HG03439 (cell line): ENCODE data around the gene KIAA1671.
"Not testable (repeated sequence)": the region's sequence is repeated elsewhere in the genome, so short reads cannot be mapped to it uniquely, and the experiment has no call there.

Source experiments
- ATAC-seq: cut with Tn5 transposase; IDR thresholded peaks from one replicate; pipeline ENCODE4 v1.9.1; 2021; ENCODE audit warnings: mild to moderate bottlenecking, moderate library complexity; ENCODE audit not compliant: unreplicated experiment

KIAA1671 gene

GRCh38 chr22:25212337-25212736 is 259.8 kb downstream of the KIAA1671 start:
- ATAC-seq: no peak

GRCh38 chr22:25213221-25213620 is 260.7 kb downstream of the KIAA1671 start:
- no peak for ATAC-seq

GRCh38 chr22:25216230-25216629 is 263.7 kb downstream of the KIAA1671 start:
- ATAC-seq: no peak

GRCh38 chr22:25219211-25219689 is 266.7 kb downstream of the KIAA1671 start, which contains the start of gene CRYBB2:
TSS of gene CRYBB2 (plus strand) at chr22:25219639. CDS start at chr22:25221430, 1,791 bp downstream.
- ATAC-seq: no peak

- no peak for ATAC-seq
Observed at GRCh38 chr22:25219948-25220442, 267.5 kb downstream of the KIAA1671 start.

GRCh38 chr22:25221790-25222189 is 269.3 kb downstream of the KIAA1671 start:
- no peak for ATAC-seq

- no peak for ATAC-seq
Observed at GRCh38 chr22:25223269-25223850, 270.8 kb downstream of the KIAA1671 start.

- no peak for ATAC-seq
Observed at GRCh38 chr22:25228822-25229221, 276.3 kb downstream of the KIAA1671 start.

GRCh38 chr22:25230760-25231159 is 278.2 kb downstream of the KIAA1671 start:
- ATAC-seq: not testable (repeated sequence)

- no peak for ATAC-seq
Observed at GRCh38 chr22:25232301-25232700, 279.8 kb downstream of the KIAA1671 start.

- not testable (repeated sequence) for ATAC-seq
Observed at GRCh38 chr22:25233706-25234105, 281.2 kb downstream of the KIAA1671 start.

- ATAC-seq: no peak
Observed at GRCh38 chr22:25235547-25236290, 283.2 kb downstream of the KIAA1671 start.

GRCh38 chr22:25236417-25236816 is 283.9 kb downstream of the KIAA1671 start:
- ATAC-seq: no peak

GRCh38 chr22:25237503-25237902 is 285.0 kb downstream of the KIAA1671 start:
- ATAC-seq: no peak

GRCh38 chr22:25238058-25238457 is 285.5 kb downstream of the KIAA1671 start:
- not testable (repeated sequence) for ATAC-seq
